Measurements from ENCODE around the gene ANKS1A.

Gene ANKS1A

DNA sequence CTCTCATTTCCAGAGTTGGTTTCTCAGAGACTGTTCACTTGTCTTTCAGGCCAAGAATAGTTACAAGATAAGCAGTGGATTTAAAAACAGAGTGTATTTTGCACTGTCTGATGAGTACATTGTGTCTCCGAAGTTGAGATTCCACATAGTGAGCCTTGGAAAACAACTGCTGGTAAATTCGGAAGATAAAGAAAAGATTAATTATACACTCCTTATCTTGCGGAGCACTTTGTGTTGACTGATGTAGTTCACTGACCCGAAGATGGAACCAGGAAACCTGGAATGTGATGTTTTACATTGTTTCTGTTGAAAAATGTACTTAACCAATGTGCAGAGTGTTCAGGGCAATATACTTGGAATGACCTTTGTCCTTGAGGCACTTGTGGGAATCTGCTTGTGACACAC, 51.0 kb downstream of the ANKS1A start:
- no peak for TF ChIP-seq CTCF (IDR thresholded peaks at IDR 0.05; ENCODE audit: low read depth, low read length, missing control alignments)
- no peak overlapping the region for H3K4me3 ChIP-seq (ENCODE audit: low read depth, low read length)
- in situ Hi-C loops (cut with HindIII; ENCODE audit: low sequenced_read_pairs): no loop called here
- no peak for DNase-seq (ENCODE audit: low read depth)

DNA sequence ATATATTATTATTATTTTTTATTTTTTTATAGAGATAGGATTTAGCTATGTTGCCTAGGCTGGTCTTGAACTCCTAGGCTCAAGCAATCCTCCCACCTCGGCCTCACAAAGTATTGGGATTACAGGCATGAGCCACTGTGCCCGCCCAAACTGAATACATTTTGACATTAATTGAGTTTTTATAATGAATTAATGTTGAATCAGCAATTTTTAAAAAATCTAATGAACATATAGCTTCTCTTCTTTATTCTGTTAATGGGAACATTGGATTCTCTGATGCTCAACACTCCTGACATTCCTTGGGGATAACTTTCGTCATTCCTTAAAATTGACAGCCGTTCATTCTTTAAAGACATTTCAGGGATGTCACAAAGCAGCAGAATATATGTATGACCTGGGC, 52.4 kb downstream of the ANKS1A start:
- no peak for TF ChIP-seq CTCF (IDR thresholded peaks at IDR 0.05; ENCODE audit: low read depth, low read length, missing control alignments)
- no peak overlapping the region for H3K4me3 ChIP-seq (ENCODE audit: low read depth, low read length)
- in situ Hi-C loops (cut with HindIII; ENCODE audit: low sequenced_read_pairs): no loop called here
- no peak for DNase-seq (ENCODE audit: low read depth)

- in situ Hi-C loops (cut with HindIII; ENCODE audit: low sequenced_read_pairs): no loop called here
- TF ChIP-seq CTCF (IDR thresholded peaks at IDR 0.05; ENCODE audit: low read depth, low read length, missing control alignments): no peak
- no peak overlapping the region for H3K4me3 ChIP-seq (ENCODE audit: low read depth, low read length)
- no peak for DNase-seq (ENCODE audit: low read depth)
Observed at GRCh38 chr6:34945317-34945716, 56.3 kb downstream of the ANKS1A start.

- no peak for DNase-seq (ENCODE audit: low read depth)
- H3K4me3 ChIP-seq (ENCODE audit: low read depth, low read length): no peak overlapping the region
- in situ Hi-C loops (cut with HindIII; ENCODE audit: low sequenced_read_pairs): no loop called here
- no peak for TF ChIP-seq CTCF (IDR thresholded peaks at IDR 0.05; ENCODE audit: low read depth, low read length, missing control alignments)
Observed at GRCh38 chr6:34947561-34947960, 58.5 kb downstream of the ANKS1A start.

- TF ChIP-seq CTCF (IDR thresholded peaks at IDR 0.05; ENCODE audit: low read depth, low read length, missing control alignments): no peak
- DNase-seq (ENCODE audit: low read depth): no peak
- no peak overlapping the region for H3K4me3 ChIP-seq (ENCODE audit: low read depth, low read length)
- in situ Hi-C loops (cut with HindIII; ENCODE audit: low sequenced_read_pairs): no loop called here
Observed at GRCh38 chr6:34949636-34950035, 60.6 kb downstream of the ANKS1A start.

DNA sequence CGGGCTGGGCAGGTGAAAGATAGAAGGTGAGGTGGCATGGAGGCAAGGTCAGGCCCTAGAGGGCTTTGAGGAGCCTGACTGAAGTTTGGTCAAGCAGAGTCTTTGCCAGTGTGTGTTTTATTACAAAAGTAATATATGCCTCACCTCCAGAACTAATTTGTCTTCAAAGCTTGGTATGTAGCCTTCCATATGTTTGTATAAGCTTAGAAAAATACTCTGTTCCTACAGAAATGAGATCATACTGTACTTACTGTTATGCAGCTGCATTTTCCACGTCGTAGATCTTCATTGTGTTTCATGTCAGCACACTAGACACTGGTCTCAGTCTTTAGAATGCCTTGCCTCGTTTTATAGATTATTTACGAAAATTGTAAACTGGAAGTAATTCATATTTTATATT, 61.8 kb downstream of the ANKS1A start:
- in situ Hi-C loops (cut with HindIII; ENCODE audit: low sequenced_read_pairs): no loop called here
- no peak for DNase-seq (ENCODE audit: low read depth)
- H3K4me3 ChIP-seq (ENCODE audit: low read depth, low read length): no peak overlapping the region
- TF ChIP-seq CTCF (IDR thresholded peaks at IDR 0.05; ENCODE audit: low read depth, low read length, missing control alignments): no peak

DNA sequence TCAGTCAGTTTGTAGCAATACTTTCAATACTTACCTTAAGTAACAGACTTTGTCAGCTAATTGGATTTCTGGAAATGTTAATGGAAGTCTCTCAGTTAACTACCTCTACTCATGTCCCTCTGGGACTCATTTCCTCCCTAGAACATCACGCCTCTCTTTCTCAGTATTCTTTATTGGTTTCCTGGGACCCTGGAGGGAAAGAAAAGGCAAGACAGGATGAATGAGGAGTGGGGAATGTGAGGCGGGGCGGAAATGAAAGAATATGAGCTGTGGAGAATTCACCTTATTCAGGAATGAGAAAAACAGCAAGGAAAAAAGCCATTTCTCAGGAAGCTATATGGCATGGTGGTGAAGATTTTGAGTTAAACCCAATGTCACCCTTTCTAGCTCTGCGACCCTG, 62.7 kb downstream of the ANKS1A start:
- no peak overlapping the region for H3K4me3 ChIP-seq (ENCODE audit: low read depth, low read length)
- no peak for DNase-seq (ENCODE audit: low read depth)
- in situ Hi-C loops (cut with HindIII; ENCODE audit: low sequenced_read_pairs): no loop called here
- no peak for TF ChIP-seq CTCF (IDR thresholded peaks at IDR 0.05; ENCODE audit: low read depth, low read length, missing control alignments)

Measured in astrocyte of the cerebellum (primary cell).